VCaP (cell line): ENCODE results near the gene HOXC4.
A peak's percentile ranks its signal among the peaks of the same experiment; 100 is the strongest.

Experiments
- H3K27ac ChIP-seq: fragments of 450-650 bp; 2 replicates; pipeline ENCODE4 v1.5.1; 2017
- TF ChIP-seq, protein P1 (sequence below): fragments of 450-650 bp; conservative IDR thresholded peaks from 2 replicates; pipeline ENCODE4 v1.5.1; 2017; ENCODE audit warnings: mild to moderate bottlenecking, moderate library complexity

The HOXC4 gene

GRCh38 chr12:54032627-54033100, 21.0 kb upstream of the HOXC4 start, which contains the start of gene HOXC5:
Gene HOXC5 (plus strand): TSS chr12:54033050. CDS start chr12:54033123, 73 bp downstream.
- H3K27ac ChIP-seq: peak within 1 kb of the TSS; percentile 97
- TF ChIP-seq, protein P1, sequence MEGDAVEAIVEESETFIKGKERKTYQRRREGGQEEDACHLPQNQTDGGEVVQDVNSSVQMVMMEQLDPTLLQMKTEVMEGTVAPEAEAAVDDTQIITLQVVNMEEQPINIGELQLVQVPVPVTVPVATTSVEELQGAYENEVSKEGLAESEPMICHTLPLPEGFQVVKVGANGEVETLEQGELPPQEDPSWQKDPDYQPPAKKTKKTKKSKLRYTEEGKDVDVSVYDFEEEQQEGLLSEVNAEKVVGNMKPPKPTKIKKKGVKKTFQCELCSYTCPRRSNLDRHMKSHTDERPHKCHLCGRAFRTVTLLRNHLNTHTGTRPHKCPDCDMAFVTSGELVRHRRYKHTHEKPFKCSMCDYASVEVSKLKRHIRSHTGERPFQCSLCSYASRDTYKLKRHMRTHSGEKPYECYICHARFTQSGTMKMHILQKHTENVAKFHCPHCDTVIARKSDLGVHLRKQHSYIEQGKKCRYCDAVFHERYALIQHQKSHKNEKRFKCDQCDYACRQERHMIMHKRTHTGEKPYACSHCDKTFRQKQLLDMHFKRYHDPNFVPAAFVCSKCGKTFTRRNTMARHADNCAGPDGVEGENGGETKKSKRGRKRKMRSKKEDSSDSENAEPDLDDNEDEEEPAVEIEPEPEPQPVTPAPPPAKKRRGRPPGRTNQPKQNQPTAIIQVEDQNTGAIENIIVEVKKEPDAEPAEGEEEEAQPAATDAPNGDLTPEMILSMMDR: peak; percentile 98

GRCh38 chr12:54033106-54033979, 20.3 kb upstream of the HOXC4 start:
- peak overlapping the region; percentile 97 for H3K27ac ChIP-seq

DNA sequence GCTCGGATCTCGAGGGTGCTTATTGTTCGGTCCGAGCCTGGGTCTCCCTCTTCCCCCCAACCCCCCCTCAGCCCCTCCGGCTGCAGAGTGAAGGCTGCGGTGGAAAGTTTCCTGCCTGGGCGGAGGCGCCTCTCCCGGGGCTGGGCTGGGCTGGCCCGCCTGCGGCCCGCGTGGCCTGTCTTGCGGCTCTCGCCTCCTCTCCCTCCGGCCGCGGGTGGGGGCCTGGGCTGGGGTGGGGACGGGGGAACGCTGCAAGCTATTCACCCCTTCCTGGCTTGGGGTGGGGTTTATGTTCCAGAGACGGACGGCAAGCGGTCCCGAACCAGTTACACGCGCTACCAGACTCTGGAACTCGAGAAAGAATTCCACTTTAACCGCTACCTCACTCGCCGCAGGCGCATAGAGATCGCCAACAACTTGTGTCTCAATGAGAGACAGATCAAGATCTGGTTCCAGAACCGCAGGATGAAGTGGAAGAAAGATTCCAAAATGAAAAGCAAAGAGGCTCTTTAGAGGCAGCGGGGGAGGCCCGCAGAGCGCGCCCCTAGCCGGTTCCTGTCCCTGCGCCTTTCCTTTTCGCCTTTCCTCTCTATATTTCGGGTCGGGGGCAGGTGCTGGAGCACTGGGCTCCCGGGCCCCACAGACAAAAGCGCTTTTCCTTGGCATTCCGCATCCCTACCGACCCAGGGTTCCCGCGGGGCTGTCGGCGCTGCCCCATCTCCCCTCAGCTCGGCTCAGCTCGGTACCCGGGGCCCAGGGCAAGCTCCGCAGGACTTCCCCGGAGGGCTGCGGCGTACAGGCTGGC, 19.5 kb upstream of the HOXC4 start:
- peak overlapping the region; percentile 97 for H3K27ac ChIP-seq
- TF ChIP-seq, protein P1: no peak

More at GRCh38 chr12:54033106-54033979, 20.3 kb upstream of the HOXC4 start:
- TF ChIP-seq, protein P1: no peak

DNA sequence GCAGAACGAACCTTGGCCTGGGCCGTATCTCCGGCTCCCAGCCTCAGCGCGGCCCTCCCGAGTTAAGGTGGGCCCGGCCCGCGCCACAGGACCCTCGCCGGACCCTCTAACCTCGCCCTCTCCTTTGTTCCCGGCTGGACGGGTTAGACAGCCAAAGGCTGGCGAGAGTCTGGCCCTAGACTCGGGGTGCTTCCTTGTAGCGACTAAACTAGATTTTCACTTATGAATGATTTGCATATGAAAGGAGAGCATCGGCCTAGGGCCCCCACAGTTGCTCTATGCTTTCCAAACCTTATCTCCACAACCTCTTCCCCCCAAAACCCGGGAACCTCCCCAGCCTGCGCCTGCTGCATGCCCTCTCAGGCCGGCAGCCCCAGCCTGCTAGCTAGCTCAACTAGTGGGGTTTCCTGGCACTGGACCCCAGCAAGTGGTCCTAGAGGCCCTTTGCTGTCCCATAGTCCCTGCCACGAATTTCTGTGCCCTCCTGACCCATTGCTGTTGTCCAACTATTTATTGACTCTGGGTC, 18.8 kb upstream of the HOXC4 start:
- TF ChIP-seq, protein P1: no peak
- peak overlapping the region; percentile 97 for H3K27ac ChIP-seq

GRCh38 chr12:54035568-54036264, 17.9 kb upstream of the HOXC4 start:
- H3K27ac ChIP-seq: no peak overlapping the region; the same call in 1 of the 2 replicates
- TF ChIP-seq, protein P1: no peak

DNA sequence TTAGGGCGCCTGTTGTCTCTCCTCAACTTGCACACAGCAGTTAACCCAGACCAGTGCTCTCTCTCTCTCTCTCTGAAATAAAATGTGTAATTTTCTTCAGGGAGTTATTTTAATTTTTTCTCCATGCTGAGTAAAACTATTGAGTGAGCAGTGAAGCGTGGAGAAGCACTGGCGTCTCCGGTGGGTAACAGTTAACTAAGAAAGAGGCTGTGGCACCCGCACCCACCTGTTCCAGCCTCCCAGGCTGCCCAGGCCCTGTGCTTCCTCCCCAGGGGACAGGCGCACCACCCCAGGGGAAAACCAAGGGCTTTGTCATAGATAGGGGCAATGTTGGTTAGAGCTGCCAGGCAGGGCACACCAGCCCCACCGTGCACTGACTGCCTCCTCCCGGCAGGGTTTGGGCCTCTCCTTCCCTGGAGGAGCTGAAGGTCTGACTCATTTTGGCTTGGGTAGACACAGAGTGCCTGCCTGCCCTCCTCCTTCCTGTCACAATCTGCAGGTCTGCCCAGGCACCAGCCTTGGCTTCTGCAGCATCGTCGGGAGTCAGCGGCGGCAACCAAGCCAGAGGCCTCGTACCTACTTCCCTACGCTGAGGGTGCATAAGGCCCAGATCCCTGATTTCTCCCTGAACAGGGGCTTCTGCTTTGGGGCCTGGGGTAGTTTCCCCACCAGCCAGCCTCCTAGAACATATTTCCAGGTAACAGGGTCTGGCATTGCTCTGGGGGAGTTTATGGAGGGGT, 16.8 kb upstream of the HOXC4 start:
- TF ChIP-seq, protein P1: no peak
- no peak overlapping the region for H3K27ac ChIP-seq
